Measurements from ENCODE around the gene ZNF628.

The ZNF628 gene

GRCh38 chr19:55461259-55461973, 15.0 kb upstream of the ZNF628 start, which contains the start of gene ISOC2:
Gene ISOC2, minus strand, starts transcription at chr19:55461642. Its CDS starts 5,156 bp downstream, at chr19:55456486.
- peak within 1 kb of the TSS; percentile 93 for H3K4me3 ChIP-seq (ENCODE audit: control insufficient read depth, low read depth, low read length)
- DNase-seq (ENCODE audit: low read depth) = peak; percentile 99
- no peak for TF ChIP-seq CTCF (IDR thresholded peaks at IDR 0.05; ENCODE audit: control insufficient read depth, insufficient read depth, low read depth, low read length, missing control alignments)

GRCh38 chr19:55461974-55462626, 14.3 kb upstream of the ZNF628 start:
- DNase-seq (ENCODE audit: low read depth) = no peak
- no peak for TF ChIP-seq CTCF (IDR thresholded peaks at IDR 0.05; ENCODE audit: control insufficient read depth, insufficient read depth, low read depth, low read length, missing control alignments)
- H3K4me3 ChIP-seq (ENCODE audit: control insufficient read depth, low read depth, low read length) = peak overlapping the region; percentile 49

DNA sequence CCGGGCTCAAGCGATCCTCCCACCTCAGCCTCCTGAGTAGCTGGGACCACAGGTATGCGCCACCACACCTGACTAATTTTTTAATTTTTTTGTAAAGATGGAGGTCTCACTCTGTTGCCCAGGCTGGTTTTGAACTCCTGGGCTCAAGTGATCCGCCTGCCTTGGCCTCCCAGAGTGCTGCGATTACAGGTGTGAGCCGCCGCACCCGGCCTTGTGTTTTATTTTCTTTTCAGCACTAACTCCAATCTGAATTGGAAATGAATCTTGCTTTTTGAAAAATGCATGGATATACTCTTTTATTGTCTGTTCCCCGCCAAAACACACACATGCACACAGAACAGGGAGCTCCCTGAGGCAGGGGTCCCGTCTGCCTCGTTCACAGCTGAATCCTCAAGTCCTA, 13.7 kb upstream of the ZNF628 start:
- no peak for TF ChIP-seq CTCF (IDR thresholded peaks at IDR 0.05; ENCODE audit: control insufficient read depth, insufficient read depth, low read depth, low read length, missing control alignments)
- DNase-seq (ENCODE audit: low read depth) = no peak
- H3K4me3 ChIP-seq (ENCODE audit: control insufficient read depth, low read depth, low read length) = no peak overlapping the region

- no peak overlapping the region for H3K4me3 ChIP-seq (ENCODE audit: control insufficient read depth, low read depth, low read length)
- DNase-seq (ENCODE audit: low read depth) = no peak
Observed at GRCh38 chr19:55463583-55464031, 12.8 kb upstream of the ZNF628 start.

DNA sequence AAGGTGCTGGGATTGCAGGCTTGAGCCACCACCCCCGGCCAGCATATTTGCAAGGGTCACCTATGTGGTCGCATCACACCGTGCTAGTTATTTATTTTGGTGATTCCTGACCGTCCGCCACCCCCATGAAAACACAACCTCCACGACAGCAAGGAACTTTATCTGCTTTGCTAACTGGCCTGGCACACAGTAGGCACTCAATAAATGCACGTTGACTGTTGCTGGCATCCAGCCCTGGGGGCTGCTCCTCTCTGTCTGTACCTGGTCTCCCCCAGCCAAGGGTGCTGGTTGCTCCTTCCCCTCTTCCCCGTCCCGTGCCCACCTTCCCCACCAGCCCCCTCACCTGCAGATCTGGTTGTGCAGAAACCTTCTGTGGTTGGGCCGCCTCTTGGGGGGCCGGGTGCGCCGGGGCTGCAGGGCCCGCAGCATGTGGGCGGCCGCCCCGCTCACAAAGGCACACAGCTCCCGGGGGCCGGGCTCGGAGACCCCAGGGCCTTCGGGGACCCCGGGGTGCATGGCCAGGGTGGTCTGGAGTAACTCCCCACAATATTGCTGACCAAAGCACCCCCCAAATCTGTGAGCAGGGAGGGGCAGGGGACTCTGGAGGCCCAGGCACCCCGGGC, 12.3 kb upstream of the ZNF628 start:
- TF ChIP-seq CTCF (IDR thresholded peaks at IDR 0.05; ENCODE audit: control insufficient read depth, insufficient read depth, low read depth, low read length, missing control alignments) = no peak
- no peak overlapping the region for H3K4me3 ChIP-seq (ENCODE audit: control insufficient read depth, low read depth, low read length)
- DNase-seq (ENCODE audit: low read depth) = no peak

More at GRCh38 chr19:55463583-55464031, 12.8 kb upstream of the ZNF628 start:
- TF ChIP-seq CTCF (IDR thresholded peaks at IDR 0.05; ENCODE audit: control insufficient read depth, insufficient read depth, low read depth, low read length, missing control alignments) = no peak

DNA sequence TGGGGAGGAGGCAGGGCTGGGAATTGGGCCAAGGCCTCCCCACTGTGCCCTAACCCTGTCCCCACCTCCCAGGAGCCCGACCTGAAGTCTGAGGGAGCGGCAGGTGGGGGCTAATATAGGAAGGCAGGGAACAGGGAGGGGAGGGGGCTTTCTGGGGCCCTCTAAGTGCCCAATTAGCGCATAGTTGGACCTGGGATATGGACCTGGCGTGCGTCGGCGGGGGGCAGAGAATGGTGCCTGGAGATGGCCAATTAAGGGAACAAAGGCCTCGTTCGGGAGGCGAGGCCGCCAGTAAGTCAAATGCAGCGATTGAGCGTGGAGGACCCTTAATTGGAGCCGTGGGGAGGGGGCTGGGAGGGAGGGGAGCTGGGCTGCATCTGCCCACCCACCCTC, 11.8 kb upstream of the ZNF628 start, which contains the start of gene C19orf85:
C19orf85 (minus strand) TSS at position 90 of the 393 bp plus-strand sequence. CDS start 197 bp downstream, outside the sequence.
- DNase-seq (ENCODE audit: low read depth) = no peak
- H3K4me3 ChIP-seq (ENCODE audit: control insufficient read depth, low read depth, low read length) = no peak within 1 kb of the TSS
- TF ChIP-seq CTCF (IDR thresholded peaks at IDR 0.05; ENCODE audit: control insufficient read depth, insufficient read depth, low read depth, low read length, missing control alignments) = no peak
